Occipital lobe (tissue), 2 donors: ENCODE results near the gene STPG3. TPM values are rescaled to one million over a fixed set of nuclear protein-coding genes. Genes with fewer than 3 reads are reported as not detected.

ENCODE experiments used
- DNase-seq: peaks from one replicate; lab custom pipeline; 2025; lab: John Stamatoyannopoulos, UW
- total RNA-seq: library from RNA; depleted of rRNA; stranded (reverse); fragments of >200 nt; gene quantifications from one replicate; pipeline ENCODE4 v1.2.3, GENCODE V29; 2014

Gene STPG3
- total RNA-seq, 1 donor from 2014 or later, result not detected

DNA sequence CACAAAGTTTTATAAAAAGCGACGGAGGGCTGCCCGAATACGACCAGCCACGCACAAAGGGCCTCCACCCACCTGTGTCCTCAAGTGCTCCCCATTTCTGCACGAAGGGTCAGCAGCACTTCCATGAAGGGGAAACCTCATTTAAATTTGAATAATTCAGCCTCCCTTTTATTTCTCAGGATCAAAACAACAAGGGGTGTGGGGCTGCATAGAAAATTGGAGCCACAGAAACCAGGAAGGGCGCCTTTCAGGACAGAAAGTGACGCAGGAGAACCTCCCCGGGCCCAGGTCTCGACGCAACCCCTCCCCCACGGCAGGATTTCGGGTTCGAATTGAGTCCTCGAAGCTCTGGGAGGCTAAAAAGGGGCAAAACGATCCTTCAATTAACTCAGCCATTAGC lies 48.9 kb downstream of the STPG3 start:
- DNase-seq, result no peak

DNA sequence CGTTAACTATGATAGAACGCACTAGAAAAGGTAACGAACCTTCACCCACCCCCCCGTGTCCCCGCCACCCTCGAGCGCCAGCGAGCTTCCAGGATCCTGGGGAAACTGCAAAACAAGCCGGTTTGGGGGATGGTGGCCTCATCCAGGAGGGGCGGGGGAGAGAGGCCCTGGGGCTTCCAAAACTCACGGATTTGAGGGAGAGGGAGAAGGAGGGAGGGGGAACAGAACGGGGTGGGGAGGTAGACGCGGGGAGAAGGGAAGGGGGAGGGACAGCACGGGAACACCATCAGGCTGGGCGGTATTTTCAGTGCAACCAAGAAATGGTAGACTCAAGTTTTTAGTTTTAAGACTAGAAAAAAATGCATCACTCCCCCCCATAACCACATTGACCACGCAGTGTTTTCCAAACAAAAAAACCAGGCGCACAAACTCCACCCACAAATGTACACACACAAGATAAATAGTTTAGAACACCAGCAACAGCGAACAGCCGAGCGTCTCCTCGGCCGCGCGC lies 49.5 kb downstream of the STPG3 start:
- no peak for DNase-seq

DNA sequence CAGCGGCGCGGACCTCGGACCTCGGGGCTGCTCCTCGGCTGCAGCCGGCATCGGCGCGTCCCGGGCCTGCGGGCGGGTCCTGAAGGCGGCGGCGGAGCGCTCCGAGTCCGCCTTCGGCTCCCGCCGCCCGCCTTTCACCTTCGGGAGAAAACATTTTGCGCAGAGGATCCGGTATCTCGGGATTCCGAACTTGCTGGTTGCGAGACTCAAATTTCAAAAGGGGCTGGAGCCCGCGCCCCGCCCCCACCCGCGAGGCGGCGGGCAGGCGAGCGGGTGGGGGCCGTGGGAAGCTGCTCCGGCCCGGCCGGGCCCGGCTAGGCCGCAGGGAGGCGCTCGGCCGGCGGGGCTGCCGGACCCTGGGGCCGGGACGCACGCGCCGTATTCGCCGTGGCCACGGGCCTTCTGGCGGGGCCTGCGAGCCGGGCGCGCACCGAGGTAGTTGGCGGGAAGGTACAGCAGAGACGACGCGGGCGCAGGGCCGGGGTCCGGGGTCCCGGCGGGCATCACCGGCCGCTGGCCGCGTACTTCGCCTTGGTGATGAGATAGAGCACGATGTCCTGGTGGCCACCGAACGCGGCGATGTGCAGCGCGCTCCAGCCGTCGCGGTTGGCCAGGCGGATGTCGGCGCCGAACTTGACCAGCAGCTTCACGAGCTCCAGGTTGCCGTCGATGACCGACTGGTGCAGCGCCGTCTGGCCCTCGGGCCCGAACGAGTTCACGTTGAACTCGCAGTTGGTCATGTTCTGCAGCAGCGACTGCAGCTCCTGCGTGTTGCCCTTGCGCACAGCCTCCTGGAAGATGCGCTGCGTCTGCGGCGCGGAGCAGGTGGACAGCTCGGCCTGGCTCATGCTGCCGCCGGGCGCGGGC lies 50.2 kb downstream of the STPG3 start:
- no peak for DNase-seq

DNA sequence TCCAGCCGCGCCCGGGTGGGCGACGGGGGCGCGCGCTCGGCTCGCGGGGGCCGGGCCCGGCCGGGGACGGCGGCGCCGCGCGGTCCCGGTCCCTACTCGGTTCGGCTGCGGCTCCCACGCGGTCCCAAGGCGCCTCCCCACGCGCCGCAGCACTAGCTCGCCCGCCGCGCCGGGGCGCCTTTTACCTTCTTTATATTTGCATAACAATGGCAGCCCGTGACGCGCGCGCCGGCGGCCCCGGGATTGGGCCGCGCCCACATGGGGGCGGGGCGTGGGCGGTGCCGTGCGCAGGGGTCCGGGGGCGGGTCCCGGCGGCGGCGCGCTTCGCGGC lies 51.0 kb downstream of the STPG3 start, which contains the start of gene NRARP:
Gene NRARP, minus strand, starts transcription at position 154 of the 331 bp plus-strand sequence. CDS start 343 bp downstream, outside the sequence.
- peak; percentile 78 for DNase-seq

DNA sequence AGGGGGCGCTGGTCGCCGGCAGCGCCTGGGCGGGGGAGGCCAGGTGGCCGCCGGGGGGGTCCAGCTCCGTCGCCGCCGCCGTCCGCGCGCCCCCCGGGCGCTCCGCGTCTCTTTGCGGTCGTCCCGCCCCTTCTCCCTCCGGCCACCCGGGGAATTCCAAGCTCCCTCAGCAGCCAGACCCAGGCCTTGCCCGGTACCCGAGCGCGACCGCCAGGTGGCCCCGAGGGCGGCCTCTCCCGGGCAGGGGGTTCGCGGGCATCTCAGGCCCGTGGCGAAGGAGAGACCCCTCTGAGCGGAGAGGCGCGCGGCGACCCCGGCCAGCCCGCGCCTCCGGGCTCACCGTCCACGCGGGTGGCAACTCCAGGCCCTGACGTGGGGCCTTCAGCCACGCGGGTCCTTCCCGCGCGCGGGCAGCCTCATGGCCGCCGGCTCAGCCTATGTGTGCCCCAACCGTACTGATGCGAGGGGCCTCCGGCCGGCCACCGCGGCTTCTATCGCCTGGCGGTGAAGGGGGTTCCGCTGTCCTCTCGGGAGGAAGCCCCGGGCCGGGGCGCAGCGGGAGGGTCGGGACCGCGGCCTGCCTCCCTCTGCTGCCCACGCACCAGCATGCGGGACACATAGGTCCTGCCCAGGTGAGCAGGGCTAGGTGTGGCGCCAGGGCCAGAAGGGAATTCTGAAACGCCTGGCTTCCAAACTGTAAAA lies 51.5 kb downstream of the STPG3 start:
- DNase-seq, result no peak

Other genes with a start within 250 kb of the STPG3 start
- gene ABCA2, start 223.0 kb upstream of the STPG3 start, total RNA-seq, result 20.9 TPM
- not detected for gene FUT7, start 219.2 kb upstream of the STPG3 start, total RNA-seq
- 15.3 TPM for gene NPDC1, start 205.1 kb upstream of the STPG3 start, total RNA-seq
- 0.16 TPM for gene ENTPD2, start 197.2 kb upstream of the STPG3 start, total RNA-seq
- gene SAPCD2, start 180.7 kb upstream of the STPG3 start, total RNA-seq, result 1.6 TPM
- gene UAP1L1, start 173.8 kb upstream of the STPG3 start, total RNA-seq, result 0.31 TPM
- gene MAN1B1, start 164.3 kb upstream of the STPG3 start, total RNA-seq, result 38.5 TPM
- 17.6 TPM for gene DPP7, start 136.6 kb upstream of the STPG3 start, total RNA-seq
- 31.2 TPM for gene GRIN1, start 112.1 kb upstream of the STPG3 start, total RNA-seq
- gene LRRC26, start 81.2 kb upstream of the STPG3 start, total RNA-seq, result 0.62 TPM
- gene TMEM210, start 79.2 kb upstream of the STPG3 start, total RNA-seq, result not detected
- 19.3 TPM for gene ANAPC2, start 62.7 kb upstream of the STPG3 start, total RNA-seq
- 13.4 TPM for gene SSNA1, start 62.6 kb upstream of the STPG3 start, total RNA-seq
- gene TPRN, start 50.5 kb upstream of the STPG3 start, total RNA-seq, result 4.7 TPM
- 42.9 TPM for gene TMEM203, start 45.6 kb upstream of the STPG3 start, total RNA-seq
- gene NDOR1, start 45.6 kb upstream of the STPG3 start, total RNA-seq, result 2.8 TPM
- 1.4 TPM for gene RNF208, start 29.0 kb upstream of the STPG3 start, total RNA-seq
- gene CYSRT1, start 26.1 kb upstream of the STPG3 start, total RNA-seq, result not detected
- gene RNF224, start 23.8 kb upstream of the STPG3 start, total RNA-seq, result not detected
- 0.16 TPM for gene SLC34A3, start 20.4 kb upstream of the STPG3 start, total RNA-seq
- 68.9 TPM for gene TUBB4B, start 10.0 kb upstream of the STPG3 start, total RNA-seq
- 44.8 TPM for gene NELFB, start 4.0 kb downstream of the STPG3 start, total RNA-seq
- 0.31 TPM for gene TOR4A, start 26.4 kb downstream of the STPG3 start, total RNA-seq
- 3.6 TPM for gene NRARP, start 51.0 kb downstream of the STPG3 start, total RNA-seq
- gene EXD3, start 171.9 kb downstream of the STPG3 start, total RNA-seq, result 14.2 TPM
- 2.0 TPM for gene NOXA1, start 172.1 kb downstream of the STPG3 start, total RNA-seq
- gene ENTPD8, start 190.1 kb downstream of the STPG3 start, total RNA-seq, result 0.16 TPM
- gene NSMF, start 208.0 kb downstream of the STPG3 start, total RNA-seq, result 35.7 TPM